MCF 10A (cell line): ENCODE results near the gene ADGRL2. TPM values are rescaled to one million over a fixed set of nuclear protein-coding genes. Genes with fewer than 3 reads are reported as not detected.

Experiments used
- BruUV-seq: library from RNA; stranded (reverse); fragments of 400-500 nt; replicated peaks from 2 replicates; lab custom pipeline; 2021; lab: Mats Ljungman, UMichigan
- CTCF ChIA-PET: fragments of 300-600 bp; sonication (Branson Sonifier 250); formaldehyde crosslinking; extraction: SDS; loops from one replicate; lab custom pipeline; 2021; ENCODE audit warnings: antibody characterized with exemption, inconsistent platforms; lab: Yijun Ruan, JAX
- POLR2A ChIA-PET: fragments of 300-600, 350-650 bp; sonication (Branson Sonifier 250); formaldehyde crosslinking; extraction: SDS; loops from one replicate; lab custom pipeline; 2020; ENCODE audit warnings: antibody characterized with exemption, inconsistent platforms; lab: Yijun Ruan, JAX
- DNase-seq: peaks from one replicate; pipeline ENCODE4 v3.0.0-alpha.2; 2018; ENCODE audit not compliant: unreplicated experiment
- H3K27ac Mint-ChIP-seq: one replicate; pipeline ENCODE4 v1.8.0; 2022; ENCODE audit warnings: mild to moderate bottlenecking, low read depth, mixed read lengths; ENCODE audit not compliant: unreplicated experiment
- H3K27me3 Mint-ChIP-seq: one replicate; pipeline ENCODE4 v1.8.0; 2022; ENCODE audit warnings: mixed read lengths; ENCODE audit not compliant: insufficient read depth, unreplicated experiment
- H3K36me3 Mint-ChIP-seq: one replicate; pipeline ENCODE4 v1.8.0; 2022; ENCODE audit warnings: mild to moderate bottlenecking, moderate library complexity, mixed read lengths; ENCODE audit not compliant: insufficient read depth, unreplicated experiment
- H3K4me1 Mint-ChIP-seq: one replicate; pipeline ENCODE4 v1.8.0; 2022; ENCODE audit warnings: mixed read lengths; ENCODE audit not compliant: insufficient read depth, unreplicated experiment
- H3K4me3 Mint-ChIP-seq: one replicate; pipeline ENCODE4 v1.8.0; 2022; ENCODE audit warnings: mild to moderate bottlenecking, moderate library complexity, mixed read lengths; ENCODE audit not compliant: unreplicated experiment
- H3K9me3 Mint-ChIP-seq: one replicate; pipeline ENCODE4 v1.8.0; 2022; ENCODE audit warnings: mixed read lengths; ENCODE audit not compliant: unreplicated experiment
- CTCF ChIP-seq: fragments of 200-600 bp; IDR thresholded peaks from one replicate; pipeline ENCODE4 v1.8.0; 2022; ENCODE audit warnings: antibody characterized with exemption, mild to moderate bottlenecking; ENCODE audit not compliant: unreplicated experiment
- intact Hi-C: fragments of 100-400 bp; cut with micrococcal nuclease; formaldehyde crosslinking; loops from 2 replicates; pipeline ENCODE4 v1.14.1; 2022
- total RNA-seq: library from RNA; stranded (reverse); gene quantifications from 2 replicates; pipeline ENCODE4 v1.2.3, GENCODE V29; 2022

The ADGRL2 gene
- total RNA-seq, 1 experiment from 2014 or later: 3.0 TPM

DNA sequence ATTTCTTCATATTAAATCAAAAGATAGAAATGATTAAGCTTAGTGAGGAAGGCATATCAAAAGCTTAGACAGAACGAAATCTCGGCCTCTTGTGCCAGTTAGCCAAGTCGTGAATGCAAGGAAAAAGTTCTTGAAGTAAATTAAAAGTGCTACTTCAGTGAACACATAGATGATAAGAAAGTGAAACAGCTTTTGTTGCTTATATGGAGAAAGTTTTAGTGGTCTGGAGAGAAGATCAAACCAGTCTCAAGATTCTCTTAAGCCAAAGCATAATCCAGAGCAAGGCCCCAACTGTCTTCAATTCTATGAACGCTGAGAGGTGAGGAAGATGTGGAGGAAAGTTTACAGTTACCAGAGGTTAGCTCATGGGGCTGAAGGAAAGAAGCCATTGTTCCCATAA lies 88.4 kb downstream of the ADGRL2 start:
- Mint-ChIP-seq H3K27me3 (no peaks in the 10 kb centered on the region), H3K4me3 (no peak overlapping the region), H3K36me3 (no peaks in the 10 kb centered on the region), H3K9me3 (no peaks in the 10 kb centered on the region), H3K27ac (no peak overlapping the region), H3K4me1 (no peaks in the 10 kb centered on the region)
- no TSS peak for BruUV-seq
- ChIA-PET CTCF (no interaction called here), POLR2A (no interaction called here)
- no peak for TF ChIP-seq CTCF
- intact Hi-C loops: no loop called here
- DNase-seq: no peak

GRCh38 chr1:81894867-81895266 lies 94.1 kb downstream of the ADGRL2 start:
- no peaks in the 10 kb centered on the region for H3K9me3 Mint-ChIP-seq
- H3K4me3 Mint-ChIP-seq: no peak overlapping the region
- H3K4me1 Mint-ChIP-seq: no peaks in the 10 kb centered on the region
- CTCF ChIA-PET: no interaction called here
- BruUV-seq: no TSS peak
- intact Hi-C loops: no loop called here
- H3K27me3 Mint-ChIP-seq: no peaks in the 10 kb centered on the region
- no peak for TF ChIP-seq CTCF
- no peak overlapping the region for H3K27ac Mint-ChIP-seq
- POLR2A ChIA-PET: no interaction called here
- peak; percentile 19 for DNase-seq
- H3K36me3 Mint-ChIP-seq: no peaks in the 10 kb centered on the region

DNA sequence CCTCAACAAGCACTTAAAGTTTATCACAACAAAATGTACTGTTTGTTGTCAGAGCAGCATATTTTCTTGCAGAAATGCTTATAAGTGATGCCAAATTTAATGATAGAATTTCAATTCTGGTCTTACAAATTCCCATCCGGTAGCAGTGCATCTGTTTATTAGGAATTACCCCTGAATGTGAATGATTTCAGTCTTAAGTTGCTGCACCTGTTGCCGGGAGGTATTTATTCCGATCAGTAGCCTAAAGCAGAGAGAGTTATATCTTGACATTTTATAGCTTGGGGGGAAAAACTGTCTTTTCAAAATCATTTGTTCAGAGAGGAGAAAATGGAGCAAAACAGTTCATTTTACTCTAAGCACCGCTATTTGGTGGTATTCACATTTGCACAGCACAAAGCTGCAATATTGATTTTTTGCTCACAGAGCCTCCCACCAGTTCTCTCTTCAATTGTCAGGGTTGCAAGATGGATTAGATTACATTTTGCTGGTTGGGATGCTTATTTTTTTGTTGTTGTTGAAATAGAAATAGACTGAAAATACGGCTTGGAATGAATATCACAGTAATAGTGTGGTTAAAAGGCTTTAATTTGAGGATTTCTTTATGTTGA lies 98.6 kb downstream of the ADGRL2 start:
- POLR2A ChIA-PET: no interaction called here
- H3K27me3 Mint-ChIP-seq: no peaks in the 10 kb centered on the region
- TF ChIP-seq CTCF: no peak
- H3K9me3 Mint-ChIP-seq: no peaks in the 10 kb centered on the region
- intact Hi-C loops: no loop called here
- H3K27ac Mint-ChIP-seq: no peak overlapping the region
- DNase-seq: no peak
- CTCF ChIA-PET: interaction anchor here (0.5 kb wide), 1 partner anchor 94 kb away, joined by 3 read pairs; no protein-coding TSS in a partner anchor
- no peak overlapping the region for H3K4me3 Mint-ChIP-seq
- no peaks in the 10 kb centered on the region for H3K4me1 Mint-ChIP-seq
- H3K36me3 Mint-ChIP-seq: no peaks in the 10 kb centered on the region
- BruUV-seq: no TSS peak

DNA sequence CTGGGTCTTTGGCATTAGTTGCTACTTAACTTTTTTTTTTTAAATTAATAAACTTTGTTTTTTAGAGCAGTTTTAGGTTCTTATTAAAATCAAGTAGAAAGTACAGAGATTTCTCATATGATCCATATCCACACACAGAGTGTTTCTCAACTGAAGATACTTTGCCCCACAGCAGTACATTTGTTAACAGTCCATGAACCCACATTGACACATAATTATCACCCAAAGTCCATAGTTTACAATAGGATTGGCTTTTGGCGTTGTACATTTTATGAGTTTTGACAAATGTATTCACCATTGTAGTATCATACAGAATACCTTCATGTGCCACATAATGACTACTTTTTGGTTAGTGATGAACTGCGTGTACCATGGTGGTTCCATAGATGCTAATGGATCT lies 106.8 kb downstream of the ADGRL2 start:
- Mint-ChIP-seq H3K36me3 (no peaks in the 10 kb centered on the region), H3K4me1 (no peaks in the 10 kb centered on the region), H3K27ac (no peak overlapping the region), H3K4me3 (no peak overlapping the region), H3K9me3 (no peaks in the 10 kb centered on the region), H3K27me3 (no peaks in the 10 kb centered on the region)
- no peak for DNase-seq
- no peak for TF ChIP-seq CTCF
- CTCF ChIA-PET: interaction anchor here (0.7 kb wide), 1 partner anchor 17 kb away, joined by 3 read pairs; no protein-coding TSS in a partner anchor
- BruUV-seq: no TSS peak
- POLR2A ChIA-PET: no interaction called here
- intact Hi-C loops: no loop called here
